Lower leg skin (tissue), 4 donors: ENCODE measurements around the gene FZD7. TPM values are rescaled to one million over a fixed set of nuclear protein-coding genes. Genes with fewer than 3 reads are reported as not detected.

Experiments
- DNase-seq, 2 donors: peaks; one replicate each; pipeline ENCODE4 v3.0.0-alpha.2; 2019; ENCODE audit warnings: low spot score in 2 of 2
- H3K4me3 ChIP-seq: fragments of 200-600 bp; sonication (generic); 2 replicates; pipeline ENCODE4 v1.5.1; 2017; ENCODE audit warnings: mild to moderate bottlenecking, low read depth; ENCODE audit not compliant: poor library complexity, severe bottlenecking
- POLR2A ChIP-seq, 2 donors: fragments of 450-650 bp; IDR thresholded peaks; one replicate each; pipeline ENCODE4 v1.6.1; 2016 to 2017; ENCODE audit warnings: antibody characterized with exemption in 2 of 2, mild to moderate bottlenecking in 1 of 2, moderate library complexity in 1 of 2
- WGBS, 2 donors: methylation state at CpG; one replicate each; pipeline ENCODE4 v1.1.5; 2018; 5-methylcytosine and 5-hydroxymethylcytosine counted together
- intact Hi-C: fragments of 100-400 bp; cut with DNase I; formaldehyde crosslinking; loops from one replicate; pipeline ENCODE4 v1.15.0; 2023; ENCODE audit warnings: low total_unique reads
- total RNA-seq, 4 donors: library from RNA; depleted of rRNA; stranded (reverse); fragments of >200 nt; gene quantifications; one replicate each; pipeline ENCODE4 v1.1.0, GENCODE V29; 2016
- TF ChIP-seq, protein P1 (sequence below), 3 donors: fragments of 450-650 bp; IDR thresholded peaks; one replicate each; pipeline ENCODE4 v1.5.1; 2016; ENCODE audit warnings: antibody characterized with exemption in 3 of 3, mild to moderate bottlenecking in 3 of 3, moderate library complexity in 2 of 3

FZD7 gene
- total RNA-seq, 4 donors from 2014 or later, result 9.1 to 38.9 (median 22.1) TPM

DNA sequence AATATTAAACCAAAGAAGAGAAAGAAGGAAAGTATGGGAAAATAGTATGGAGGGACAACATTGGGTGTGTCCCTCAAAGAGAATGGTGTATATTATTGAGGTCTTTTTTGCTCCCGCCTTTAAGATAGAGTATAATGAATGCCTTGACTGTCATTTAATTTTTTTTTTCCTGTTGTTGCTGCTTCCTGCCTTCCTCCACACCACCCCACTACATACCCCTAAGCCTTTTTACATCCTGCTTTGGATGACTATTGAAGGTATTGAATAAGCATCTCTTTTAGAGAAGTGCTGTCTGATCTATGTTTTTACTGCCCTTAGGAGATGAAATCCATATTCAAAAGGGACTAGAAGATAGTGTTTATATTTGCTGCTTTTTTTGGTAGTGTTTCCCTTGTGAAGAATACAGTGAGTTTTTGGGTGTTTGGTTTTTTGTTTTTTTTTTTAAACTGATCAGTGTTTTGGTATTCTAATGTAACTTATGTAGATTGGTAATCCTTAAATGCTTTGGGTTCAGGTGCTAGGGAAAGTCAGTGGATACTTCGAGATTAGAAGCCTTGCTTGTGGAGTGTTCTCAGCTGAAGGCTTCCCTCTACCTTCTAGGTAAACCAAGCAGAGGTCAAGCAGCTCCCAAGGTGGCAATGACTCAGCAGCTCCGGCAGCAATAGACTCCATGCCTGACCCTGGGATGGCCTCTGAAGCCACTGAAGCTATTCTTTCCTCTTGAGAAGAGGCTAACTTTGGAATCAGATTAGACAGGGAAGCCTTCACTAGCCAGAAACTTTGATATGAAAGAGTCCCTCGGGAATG is 5.0 kb downstream of the FZD7 start:
- no peak for TF ChIP-seq POLR2A (IDR thresholded peaks at IDR 0.05)
- TF ChIP-seq, protein P1, sequence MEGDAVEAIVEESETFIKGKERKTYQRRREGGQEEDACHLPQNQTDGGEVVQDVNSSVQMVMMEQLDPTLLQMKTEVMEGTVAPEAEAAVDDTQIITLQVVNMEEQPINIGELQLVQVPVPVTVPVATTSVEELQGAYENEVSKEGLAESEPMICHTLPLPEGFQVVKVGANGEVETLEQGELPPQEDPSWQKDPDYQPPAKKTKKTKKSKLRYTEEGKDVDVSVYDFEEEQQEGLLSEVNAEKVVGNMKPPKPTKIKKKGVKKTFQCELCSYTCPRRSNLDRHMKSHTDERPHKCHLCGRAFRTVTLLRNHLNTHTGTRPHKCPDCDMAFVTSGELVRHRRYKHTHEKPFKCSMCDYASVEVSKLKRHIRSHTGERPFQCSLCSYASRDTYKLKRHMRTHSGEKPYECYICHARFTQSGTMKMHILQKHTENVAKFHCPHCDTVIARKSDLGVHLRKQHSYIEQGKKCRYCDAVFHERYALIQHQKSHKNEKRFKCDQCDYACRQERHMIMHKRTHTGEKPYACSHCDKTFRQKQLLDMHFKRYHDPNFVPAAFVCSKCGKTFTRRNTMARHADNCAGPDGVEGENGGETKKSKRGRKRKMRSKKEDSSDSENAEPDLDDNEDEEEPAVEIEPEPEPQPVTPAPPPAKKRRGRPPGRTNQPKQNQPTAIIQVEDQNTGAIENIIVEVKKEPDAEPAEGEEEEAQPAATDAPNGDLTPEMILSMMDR (IDR thresholded peaks at IDR 0.05), result no peak
- intact Hi-C loops, result no loop called here
- DNase-seq, result no peak
- WGBS, 2 donors, result 60 to 66% methylated on average over 4 of the region's 4 CpGs
- H3K4me3 ChIP-seq, result no peak overlapping the region

DNA sequence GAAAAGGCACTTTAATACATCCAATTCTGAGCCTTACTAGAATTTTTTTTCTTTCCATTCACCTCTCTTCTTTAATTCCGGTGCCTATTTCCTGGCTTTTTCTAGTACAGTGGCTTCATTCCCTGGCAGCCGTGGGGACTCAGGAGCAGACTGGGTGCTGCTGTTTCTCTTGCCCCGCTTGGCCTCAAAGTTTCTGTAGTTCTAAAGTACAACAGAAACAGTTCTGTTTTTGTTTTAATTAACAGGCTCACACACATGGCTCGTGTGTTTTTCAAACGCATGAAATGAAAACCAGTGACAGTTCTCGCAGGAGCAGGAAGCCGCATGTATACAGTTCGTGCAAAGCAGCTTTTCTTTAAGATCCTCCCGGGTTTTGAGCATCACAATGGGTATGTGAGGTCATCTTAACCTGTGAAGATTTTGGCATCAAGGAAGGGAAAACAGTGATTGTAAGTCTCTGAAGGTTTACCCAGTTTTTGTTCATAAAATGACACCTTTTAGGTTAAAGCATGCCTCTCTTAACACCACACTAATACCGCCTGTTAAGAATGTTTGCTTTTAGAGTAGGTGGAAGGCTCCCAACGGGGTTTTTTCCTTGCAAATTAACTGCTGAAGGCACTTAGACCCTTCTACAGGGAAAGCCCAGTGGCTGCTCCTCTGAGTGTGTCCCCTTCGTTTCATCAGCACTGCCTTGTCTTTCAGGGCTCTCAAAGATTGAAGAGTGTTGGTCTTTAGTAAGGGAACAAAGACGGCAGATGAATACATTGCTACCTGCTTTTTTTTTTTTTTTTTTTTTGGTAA is 5.8 kb downstream of the FZD7 start:
- no peak for DNase-seq
- TF ChIP-seq POLR2A (IDR thresholded peaks at IDR 0.05), result no peak
- TF ChIP-seq, protein P1 (IDR thresholded peaks at IDR 0.05), result no peak
- 51 to 67% methylated on average over 13 of the region's 13 CpGs for WGBS, 2 donors
- no peak overlapping the region for H3K4me3 ChIP-seq
- intact Hi-C loops, result no loop called here

DNA sequence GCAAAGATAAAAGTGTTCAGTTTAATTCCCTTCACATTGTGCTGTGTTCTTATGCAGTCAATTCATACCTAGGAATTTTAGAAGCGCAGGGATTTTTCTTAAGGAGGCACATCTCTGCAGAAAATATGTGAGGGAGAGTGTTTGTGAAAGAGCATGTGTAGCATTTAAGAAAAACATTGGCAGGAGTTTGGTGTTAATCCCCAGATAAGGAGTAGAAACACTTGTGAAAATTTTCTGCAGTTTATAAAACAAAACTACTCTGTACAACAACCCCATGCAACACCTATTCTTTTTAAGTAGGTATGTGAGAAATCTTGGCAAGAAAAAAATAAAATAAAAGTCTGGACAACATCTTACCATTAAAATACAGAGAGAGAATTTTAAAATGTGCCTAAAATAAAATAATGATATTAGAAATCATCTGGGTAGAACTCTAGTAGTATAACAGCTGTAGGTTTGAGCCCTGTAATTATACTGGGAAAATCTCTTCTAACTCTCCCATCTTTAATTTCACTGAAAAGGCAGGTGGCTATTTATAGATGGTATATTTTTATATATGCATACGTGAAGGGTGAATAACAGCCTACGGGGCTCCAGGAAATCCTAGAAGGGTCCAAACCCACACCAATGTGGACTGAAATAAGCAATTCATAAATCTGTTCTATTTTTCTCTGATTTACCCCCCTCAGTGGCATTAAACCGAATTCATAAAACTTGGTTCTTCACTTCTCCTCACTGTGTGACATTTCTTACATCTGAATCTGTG is 6.6 kb downstream of the FZD7 start:
- H3K4me3 ChIP-seq, result no peak overlapping the region
- intact Hi-C loops, result no loop called here
- TF ChIP-seq, protein P1 (IDR thresholded peaks at IDR 0.05), result no peak
- TF ChIP-seq POLR2A (IDR thresholded peaks at IDR 0.05), result no peak
- no peak for DNase-seq
- WGBS, 2 donors, result 83 to 85% methylated on average over 4 of the region's 4 CpGs

DNA sequence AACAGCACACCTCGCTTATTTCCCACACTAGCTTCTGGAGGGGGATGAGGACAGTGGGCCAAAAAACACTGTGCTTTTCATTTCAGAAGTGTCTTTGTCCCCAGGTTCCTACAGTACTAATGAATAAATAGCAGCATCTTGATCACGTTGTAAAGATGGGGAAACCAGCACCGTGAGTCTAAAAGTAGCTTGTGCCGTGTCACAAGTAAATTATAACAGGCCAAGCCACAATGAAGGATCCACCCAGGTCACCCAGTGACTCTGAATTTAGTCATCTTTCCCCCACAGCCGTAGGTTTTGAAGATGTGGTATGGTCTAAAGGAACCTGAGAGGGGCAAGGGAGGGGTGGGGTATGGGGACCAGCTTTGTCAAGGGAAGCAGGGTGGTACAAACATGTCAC is 8.8 kb downstream of the FZD7 start:
- intact Hi-C loops, result no loop called here
- H3K4me3 ChIP-seq, result no peak overlapping the region
- no peak for DNase-seq
- TF ChIP-seq POLR2A (IDR thresholded peaks at IDR 0.05), result no peak
- TF ChIP-seq, protein P1 (IDR thresholded peaks at IDR 0.05), result no peak
- WGBS, 2 donors, result 83 to 85% methylated on average over 5 of the region's 5 CpGs

DNA sequence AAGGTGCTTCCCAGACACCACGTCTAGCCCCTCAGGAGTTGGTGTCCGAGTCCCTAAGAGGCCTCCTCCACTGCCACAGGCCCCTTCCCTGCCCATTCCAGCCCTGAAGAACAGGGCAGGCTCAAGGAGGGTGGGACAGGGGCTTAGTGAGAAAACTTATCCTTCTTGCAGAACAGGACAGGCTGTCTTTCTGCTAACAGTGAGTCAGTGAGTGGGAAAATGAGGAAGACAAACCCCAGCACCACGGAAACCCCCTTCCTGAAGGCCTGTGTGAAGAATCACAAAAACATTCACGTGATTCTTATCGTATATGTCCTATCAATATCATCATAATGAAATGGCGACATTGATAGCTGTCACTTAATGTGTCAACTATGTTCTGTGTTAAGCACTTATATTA is 9.8 kb downstream of the FZD7 start:
- 75 to 78% methylated on average over 6 of the region's 6 CpGs for WGBS, 2 donors
- H3K4me3 ChIP-seq, result no peak overlapping the region
- no peak for DNase-seq
- intact Hi-C loops, result no loop called here
- TF ChIP-seq POLR2A (IDR thresholded peaks at IDR 0.05), result no peak

DNA sequence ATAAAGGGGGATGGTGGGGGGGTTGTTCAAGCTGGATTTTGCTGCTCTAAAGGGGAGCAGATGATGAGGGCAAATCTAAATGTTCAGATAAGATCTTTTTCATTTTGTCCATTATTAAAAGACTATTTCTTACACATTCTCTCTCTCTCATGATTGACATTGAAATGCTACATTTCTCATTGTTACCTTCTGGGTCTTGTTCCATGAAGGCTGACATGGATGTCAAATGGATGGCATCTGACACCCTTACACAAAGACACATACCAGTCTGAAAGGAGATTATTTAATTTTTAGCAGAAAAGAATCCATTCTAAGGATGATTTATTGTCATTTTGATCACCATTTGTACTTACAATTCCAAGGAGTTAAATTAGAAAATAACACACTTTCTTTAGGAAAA is 11.1 kb downstream of the FZD7 start:
- H3K4me3 ChIP-seq, result no peak overlapping the region
- TF ChIP-seq POLR2A (IDR thresholded peaks at IDR 0.05), result no peak
- TF ChIP-seq, protein P1 (IDR thresholded peaks at IDR 0.05), result no peak
- DNase-seq, result no peak
- intact Hi-C loops, result no loop called here
